Body of pancreas (tissue), 4 donors: Measurements from ENCODE around the gene GNAZ. TPM values are rescaled to one million over a fixed set of nuclear protein-coding genes. Genes with fewer than 3 reads are reported as not detected.
"Not testable (repeated sequence)": the region's sequence is repeated elsewhere in the genome, so short reads cannot be mapped to it uniquely, and the experiment has no call there.

Source experiments
- ATAC-seq: fragments of 150-250 bp; one replicate; pipeline ENCODE4 v1.9.1; 2016
- DNase-seq, 4 donors: peaks; one replicate each; pipeline ENCODE4 v3.0.0-alpha.2; 2019
- H3K27ac ChIP-seq, 4 donors: fragments of 200-600 bp; sonication (generic); 1 replicate in 3 of 4; 2 replicates in 1 of 4; pipeline versions ENCODE4 v1.5.1 to v1.6.1; 2016 to 2019; ENCODE audit warnings: mild to moderate bottlenecking in 1 of 4, mixed read lengths in 1 of 4, moderate library complexity in 1 of 4
- H3K27me3 ChIP-seq, 2 donors: fragments of 200-600 bp; sonication (generic); one replicate each; pipeline ENCODE4 v1.6.0; 2016; ENCODE audit warnings: mild to moderate bottlenecking in 1 of 2
- H3K36me3 ChIP-seq, 2 donors: fragments of 200-600 bp; sonication (generic); replicated peaks in 1 of 2; 2 replicates each; pipeline ENCODE4 v1.5.1; 2016; ENCODE audit warnings: low read depth in 2 of 2; ENCODE audit not compliant: insufficient read depth in 1 of 2
- H3K4me1 ChIP-seq: fragments of 200-600 bp; sonication (generic); one replicate; pipeline ENCODE4 v1.6.0; 2016
- H3K4me3 ChIP-seq, 2 donors: fragments of 200-600 bp; sonication (generic); 1 replicate in 1 of 2; 2 replicates in 1 of 2; pipeline ENCODE4 v1.5.1; 2016 to 2019
- H3K9me3 ChIP-seq, 3 donors: fragments of 200-600 bp; sonication (generic); 1 replicate in 2 of 3; 2 replicates in 1 of 3; pipeline ENCODE4 v1.5.1; 2016
- POLR2A ChIP-seq, 3 donors: fragments of 450-650 bp; IDR thresholded peaks; one replicate each; pipeline ENCODE4 v1.6.1; 2016; ENCODE audit warnings: antibody characterized with exemption in 3 of 3, mild to moderate bottlenecking in 2 of 3
- WGBS, 2 donors: methylation state at CpG; one replicate each; pipeline ENCODE4 v1.1.5; 2017; 5-methylcytosine and 5-hydroxymethylcytosine counted together
- intact Hi-C: fragments of 100-400 bp; cut with DNase I; formaldehyde crosslinking; loops from one replicate; pipeline ENCODE4 v1.15.1; 2023
- total RNA-seq, 2 donors: library from RNA; depleted of rRNA; stranded (reverse); fragments of >200 nt; gene quantifications; one replicate each; pipeline ENCODE4 v1.1.0, GENCODE V29; 2016
- TF ChIP-seq, protein P1 (sequence below), 7 experiments: fragments of 450-650 bp in 4 of 7; fragments of 200-600 bp in 3 of 7; sonication (generic) in 3 of 7; IDR thresholded peaks; one replicate each; pipeline ENCODE4 v1.5.1; 2016 to 2019; ENCODE audit warnings: antibody characterized with exemption in 7 of 7

Gene GNAZ
- total RNA-seq, 2 donors from 2014 or later, result 0.33 to 2.3 TPM

DNA sequence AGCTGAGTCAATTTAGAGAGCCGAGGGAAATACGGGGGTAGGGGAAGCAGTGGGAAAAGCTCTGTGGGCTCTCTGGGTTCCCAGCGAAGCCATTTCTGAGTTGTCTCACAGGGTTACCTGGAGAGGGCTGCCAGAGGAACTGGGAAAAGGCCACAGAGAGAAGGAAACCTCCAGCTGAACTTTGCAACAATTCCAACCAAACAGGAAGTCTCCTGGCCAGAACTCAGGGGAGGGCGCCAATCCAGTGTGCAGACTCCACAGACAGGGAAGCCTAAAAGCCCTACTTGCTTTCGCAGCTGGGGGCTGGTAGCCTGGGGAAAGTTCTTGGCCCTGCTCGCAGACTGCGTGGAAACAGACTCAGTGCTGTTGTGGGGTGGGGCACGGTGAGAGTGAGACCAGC is 23.1 kb upstream of the GNAZ start:
- no peak for TF ChIP-seq POLR2A (IDR thresholded peaks at IDR 0.05)
- TF ChIP-seq, protein P1, sequence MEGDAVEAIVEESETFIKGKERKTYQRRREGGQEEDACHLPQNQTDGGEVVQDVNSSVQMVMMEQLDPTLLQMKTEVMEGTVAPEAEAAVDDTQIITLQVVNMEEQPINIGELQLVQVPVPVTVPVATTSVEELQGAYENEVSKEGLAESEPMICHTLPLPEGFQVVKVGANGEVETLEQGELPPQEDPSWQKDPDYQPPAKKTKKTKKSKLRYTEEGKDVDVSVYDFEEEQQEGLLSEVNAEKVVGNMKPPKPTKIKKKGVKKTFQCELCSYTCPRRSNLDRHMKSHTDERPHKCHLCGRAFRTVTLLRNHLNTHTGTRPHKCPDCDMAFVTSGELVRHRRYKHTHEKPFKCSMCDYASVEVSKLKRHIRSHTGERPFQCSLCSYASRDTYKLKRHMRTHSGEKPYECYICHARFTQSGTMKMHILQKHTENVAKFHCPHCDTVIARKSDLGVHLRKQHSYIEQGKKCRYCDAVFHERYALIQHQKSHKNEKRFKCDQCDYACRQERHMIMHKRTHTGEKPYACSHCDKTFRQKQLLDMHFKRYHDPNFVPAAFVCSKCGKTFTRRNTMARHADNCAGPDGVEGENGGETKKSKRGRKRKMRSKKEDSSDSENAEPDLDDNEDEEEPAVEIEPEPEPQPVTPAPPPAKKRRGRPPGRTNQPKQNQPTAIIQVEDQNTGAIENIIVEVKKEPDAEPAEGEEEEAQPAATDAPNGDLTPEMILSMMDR (IDR thresholded peaks at IDR 0.05), result no peak
- H3K4me1 ChIP-seq, result no peaks in the 10 kb centered on the region
- H3K9me3 ChIP-seq, result peaks cover 0 to 7% (median 0%) of the 10 kb centered on the region in 3 donors
- no peak for DNase-seq
- H3K36me3 ChIP-seq, result no peaks in the 10 kb centered on the region
- WGBS, 2 donors, result 79 to 91% methylated on average over 4 to 8 of the region's 8 CpGs
- intact Hi-C loops, result no loop called here
- H3K4me3 ChIP-seq, result no peak overlapping the region
- no peak for ATAC-seq
- H3K27me3 ChIP-seq, result no peaks in the 10 kb centered on the region
- no peak overlapping the region for H3K27ac ChIP-seq

DNA sequence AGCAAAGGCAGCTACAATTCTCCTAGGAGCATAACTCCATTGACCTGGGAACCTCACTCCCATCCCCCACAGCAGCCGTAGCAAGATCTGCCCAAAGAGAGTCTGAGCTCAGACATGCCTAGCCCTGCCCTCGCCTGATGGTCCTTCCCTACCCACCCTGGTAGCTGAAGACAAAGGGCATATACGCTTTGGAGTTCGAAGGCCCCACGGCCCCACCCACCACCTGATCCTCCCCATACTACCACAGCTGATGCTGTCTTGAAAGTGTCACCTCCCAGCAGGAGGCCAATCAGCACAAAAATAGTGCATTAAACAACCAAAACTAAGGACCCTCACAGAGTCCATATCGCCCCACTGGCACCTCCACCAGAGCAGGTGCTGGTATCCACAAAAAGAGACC is 22.6 kb upstream of the GNAZ start:
- Histone ChIP-seq H3K4me1 (no peaks in the 10 kb centered on the region), H3K36me3 (no peaks in the 10 kb centered on the region), H3K27ac (no peak overlapping the region), H3K27me3 (no peaks in the 10 kb centered on the region), H3K4me3 (no peak overlapping the region), H3K9me3 (peaks cover 0 to 7% (median 0%) of the 10 kb centered on the region in 3 donors)
- ATAC-seq (no peak), DNase-seq (no peak)
- 85 to 94% methylated on average over 6 of the region's 6 CpGs for WGBS, 2 donors
- TF ChIP-seq, protein P1 (IDR thresholded peaks at IDR 0.05), result no peak
- TF ChIP-seq POLR2A (IDR thresholded peaks at IDR 0.05), result no peak
- intact Hi-C loops, result no loop called here

DNA sequence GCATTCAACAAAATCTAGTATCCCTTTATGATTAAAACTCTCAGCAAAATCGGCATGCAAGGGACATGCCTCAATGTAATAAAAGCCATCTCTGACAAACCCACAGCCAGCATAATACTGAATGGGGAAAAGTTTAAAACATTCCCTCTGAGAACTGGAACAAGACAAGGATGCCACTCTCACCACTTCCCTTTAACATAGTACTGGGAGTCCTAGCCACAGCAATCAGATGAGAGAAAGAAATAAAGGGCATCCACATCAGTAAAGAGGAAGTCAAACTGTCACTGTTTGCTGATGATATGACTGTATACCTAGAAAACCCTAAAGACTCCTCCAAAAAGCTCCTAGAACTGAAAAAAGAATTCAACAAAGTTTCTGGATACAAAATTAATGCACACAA is 19.8 kb upstream of the GNAZ start:
- 57 to 61% methylated on average over 1 of the region's 1 CpG for WGBS, 2 donors

DNA sequence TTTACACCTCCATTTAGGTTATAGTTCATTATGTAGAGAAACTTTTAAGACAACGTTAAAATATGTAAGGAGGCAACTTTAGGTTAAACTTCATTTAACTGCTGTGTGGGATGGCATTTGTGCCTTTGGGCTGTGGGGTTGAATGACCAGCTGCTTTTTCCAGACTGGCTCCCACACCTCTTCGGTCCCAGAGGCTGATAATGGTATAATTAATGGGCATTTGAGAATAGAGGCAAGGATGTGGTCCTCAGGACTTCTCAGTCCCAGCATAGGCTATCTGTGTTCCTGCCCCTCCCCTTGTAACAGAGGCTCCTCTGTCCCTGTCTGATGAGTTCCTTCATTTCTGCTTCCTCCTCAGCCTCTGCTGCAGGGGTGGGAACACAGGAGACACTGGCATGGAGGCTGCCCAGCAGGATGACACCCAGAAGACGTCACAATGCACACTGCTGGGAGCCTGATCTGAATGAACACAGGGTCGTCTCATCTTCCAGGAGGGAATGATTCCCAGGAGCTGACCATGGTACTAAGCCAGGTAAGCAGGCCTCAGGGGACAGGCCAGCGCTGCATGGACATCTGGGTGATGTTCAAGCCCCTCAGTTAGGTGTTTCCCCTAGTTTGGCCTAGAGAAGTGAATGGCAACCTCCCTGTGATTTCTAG is 17.1 kb upstream of the GNAZ start:
- no peaks in the 10 kb centered on the region for H3K9me3 ChIP-seq
- H3K27me3 ChIP-seq, result no peaks in the 10 kb centered on the region
- intact Hi-C loops, result no loop called here
- no peak for ATAC-seq
- H3K27ac ChIP-seq, result no peak overlapping the region
- H3K4me3 ChIP-seq, result no peak overlapping the region
- WGBS, 2 donors, result 31 to 46% methylated on average over 4 to 5 of the region's 5 CpGs
- DNase-seq, result no peak
- no peaks in the 10 kb centered on the region for H3K36me3 ChIP-seq
- H3K4me1 ChIP-seq, result no peaks in the 10 kb centered on the region
- no peak for TF ChIP-seq POLR2A (IDR thresholded peaks at IDR 0.05)
- TF ChIP-seq, protein P1 (IDR thresholded peaks at IDR 0.05), result no peak

More for the DNA sequence above, 19.8 kb upstream of the GNAZ start:
- DNase-seq, ATAC-seq, intact Hi-C loops, H3K4me1 ChIP-seq, H3K36me3 ChIP-seq, H3K9me3 ChIP-seq, H3K27ac ChIP-seq, H3K4me3 ChIP-seq, H3K27me3 ChIP-seq: not testable (repeated sequence)

DNA sequence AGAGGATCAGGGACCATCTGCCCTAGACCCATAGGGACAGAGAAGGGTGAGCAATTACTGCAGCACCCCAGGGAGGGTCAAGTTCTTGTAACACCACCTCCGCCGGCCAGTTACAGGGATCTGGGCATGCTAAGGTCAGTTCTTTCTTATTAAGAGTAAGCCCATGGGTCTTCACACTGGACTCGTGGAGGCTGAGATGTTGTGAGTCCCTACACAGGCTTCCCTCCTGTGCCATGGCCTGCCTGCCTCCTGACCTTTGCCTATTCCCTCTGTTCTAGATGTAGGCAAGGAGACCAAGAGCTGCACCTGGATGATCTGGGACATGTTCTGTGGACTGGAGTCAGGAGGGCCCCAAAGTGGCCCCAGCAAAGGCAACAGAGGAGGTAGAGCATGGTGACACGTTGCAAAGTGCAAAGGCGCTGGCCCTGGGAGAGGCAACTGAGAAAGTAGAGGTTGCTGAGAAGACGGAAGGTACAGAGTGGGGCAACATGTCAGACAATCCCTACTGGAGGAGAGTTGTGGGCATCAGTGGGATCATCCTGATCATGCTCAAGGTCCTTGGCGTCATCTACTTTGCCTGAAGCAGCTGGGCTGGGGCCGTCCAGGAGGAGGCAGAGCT is 16.3 kb upstream of the GNAZ start:
- WGBS, 2 donors, result 83 to 89% methylated on average over 6 to 8 of the region's 8 CpGs
- intact Hi-C loops, result no loop called here
- DNase-seq (no peak), ATAC-seq (no peak)
- TF ChIP-seq, protein P1 (IDR thresholded peaks at IDR 0.05), result no peak
- no peak for TF ChIP-seq POLR2A (IDR thresholded peaks at IDR 0.05)
- Histone ChIP-seq H3K27me3 (no peaks in the 10 kb centered on the region), H3K36me3 (no peaks in the 10 kb centered on the region), H3K4me1 (no peaks in the 10 kb centered on the region), H3K27ac (no peak overlapping the region), H3K4me3 (no peak overlapping the region), H3K9me3 (no peaks in the 10 kb centered on the region)
